GM12878 (cell line): ENCODE results near the gene TCP11L1.

Experiments used
- CREB1 ChIP-seq: IDR thresholded peaks from 2 replicates; pipeline ENCODE4 v1.6.1; 2012; ENCODE audit warnings: low read depth, mild to moderate bottlenecking, inconsistent platforms
- CTCF ChIP-seq, 3 experiments: IDR thresholded peaks in 2 of 3; conservative IDR thresholded peaks in 1 of 3; 2 replicates each; pipeline ENCODE4 v1.5.1; 2011; ENCODE audit warnings: low read depth in 3 of 3, low read length in 3 of 3, mild to moderate bottlenecking in 3 of 3, control low read depth in 2 of 3, moderate library complexity in 2 of 3, inconsistent platforms in 1 of 3, mixed read lengths in 1 of 3; ENCODE audit not compliant: control insufficient read depth in 2 of 3, insufficient read depth in 1 of 3; ENCODE audit errors: extremely low read depth in 1 of 3
- ESRRA ChIP-seq: IDR thresholded peaks from 2 replicates; pipeline ENCODE4 v1.6.1; 2012; ENCODE audit warnings: mild to moderate bottlenecking, low read length, improper control_type of control experiment
- JUNB ChIP-seq: IDR thresholded peaks from 2 replicates; pipeline ENCODE4 v1.6.1; 2016; ENCODE audit warnings: antibody characterized with exemption, mild to moderate bottlenecking
- PBX3 ChIP-seq: IDR thresholded peaks from 2 replicates; pipeline ENCODE4 v1.6.1; 2011; ENCODE audit warnings: mild to moderate bottlenecking, low read depth, low read length, moderate library complexity; ENCODE audit not compliant: insufficient replicate concordance
- TF ChIP-seq, protein P1 (sequence below): IDR thresholded peaks from 2 replicates; pipeline ENCODE4 v1.6.1; 2012; ENCODE audit warnings: low read depth, low read length, improper control_type of control experiment

- no peak for TF ChIP-seq PBX3
- TF ChIP-seq JUNB = no peak
- no peak for TF ChIP-seq CTCF (IDR thresholded peaks at IDR 0.05 in 2 of 3, conservative IDR thresholded peaks at IDR 0.05 in 1 of 3; ENCODE audit: control insufficient read depth in 2 of 3, extremely low read depth in 1 of 3, insufficient read depth in 1 of 3, low read depth in 3 of 3, low read length in 3 of 3)
- TF ChIP-seq CREB1 = no peak
- TF ChIP-seq ESRRA = no peak
- TF ChIP-seq, protein P1, sequence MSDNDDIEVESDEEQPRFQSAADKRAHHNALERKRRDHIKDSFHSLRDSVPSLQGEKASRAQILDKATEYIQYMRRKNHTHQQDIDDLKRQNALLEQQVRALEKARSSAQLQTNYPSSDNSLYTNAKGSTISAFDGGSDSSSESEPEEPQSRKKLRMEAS = no peak
These were observed 33.4 kb upstream of the TCP11L1 start for GRCh38 chr11:33006010-33006409.
